SHP77 treated with DMSO at 0.1 percent for 48 hours (cell line): ENCODE measurements around the gene CFAP53.
"Not testable (repeated sequence)": the region's sequence is repeated elsewhere in the genome, so short reads cannot be mapped to it uniquely, and the experiment has no call there.

ENCODE experiments used
- DNase-seq: peaks from one replicate; lab custom pipeline; 2025; lab: John Stamatoyannopoulos, UW

The CFAP53 gene, protein sequence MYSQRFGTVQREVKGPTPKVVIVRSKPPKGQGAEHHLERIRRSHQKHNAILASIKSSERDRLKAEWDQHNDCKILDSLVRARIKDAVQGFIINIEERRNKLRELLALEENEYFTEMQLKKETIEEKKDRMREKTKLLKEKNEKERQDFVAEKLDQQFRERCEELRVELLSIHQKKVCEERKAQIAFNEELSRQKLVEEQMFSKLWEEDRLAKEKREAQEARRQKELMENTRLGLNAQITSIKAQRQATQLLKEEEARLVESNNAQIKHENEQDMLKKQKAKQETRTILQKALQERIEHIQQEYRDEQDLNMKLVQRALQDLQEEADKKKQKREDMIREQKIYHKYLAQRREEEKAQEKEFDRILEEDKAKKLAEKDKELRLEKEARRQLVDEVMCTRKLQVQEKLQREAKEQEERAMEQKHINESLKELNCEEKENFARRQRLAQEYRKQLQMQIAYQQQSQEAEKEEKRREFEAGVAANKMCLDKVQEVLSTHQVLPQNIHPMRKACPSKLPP

DNA sequence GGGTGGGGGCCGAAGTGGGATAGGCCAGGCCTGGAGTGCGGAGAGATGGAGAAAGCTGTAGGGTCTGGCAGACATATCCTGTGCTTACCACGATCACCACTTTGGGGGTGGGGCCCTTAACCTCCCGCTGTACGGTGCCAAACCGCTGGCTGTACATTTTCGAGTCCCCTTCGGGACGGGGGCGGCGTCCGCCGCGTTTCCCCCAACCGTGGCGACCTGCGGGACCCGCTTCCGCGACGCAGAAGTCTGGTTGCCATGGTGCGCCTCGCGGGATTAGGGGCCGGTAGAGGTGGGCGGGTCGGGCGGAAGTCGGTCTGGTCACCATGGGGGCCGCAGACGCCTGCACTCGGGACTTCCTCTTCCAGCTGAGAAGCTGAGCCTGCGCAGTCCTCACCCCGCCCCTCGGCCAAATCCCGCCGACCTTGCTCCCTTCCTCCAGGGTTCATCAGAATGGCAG lies at the start of gene CFAP53:
Gene CFAP53, minus strand, starts transcription at position 248 of the 457 bp plus-strand sequence. Its CDS starts 91 bp downstream, at position 157.
- DNase-seq, result peak; percentile 65

DNA sequence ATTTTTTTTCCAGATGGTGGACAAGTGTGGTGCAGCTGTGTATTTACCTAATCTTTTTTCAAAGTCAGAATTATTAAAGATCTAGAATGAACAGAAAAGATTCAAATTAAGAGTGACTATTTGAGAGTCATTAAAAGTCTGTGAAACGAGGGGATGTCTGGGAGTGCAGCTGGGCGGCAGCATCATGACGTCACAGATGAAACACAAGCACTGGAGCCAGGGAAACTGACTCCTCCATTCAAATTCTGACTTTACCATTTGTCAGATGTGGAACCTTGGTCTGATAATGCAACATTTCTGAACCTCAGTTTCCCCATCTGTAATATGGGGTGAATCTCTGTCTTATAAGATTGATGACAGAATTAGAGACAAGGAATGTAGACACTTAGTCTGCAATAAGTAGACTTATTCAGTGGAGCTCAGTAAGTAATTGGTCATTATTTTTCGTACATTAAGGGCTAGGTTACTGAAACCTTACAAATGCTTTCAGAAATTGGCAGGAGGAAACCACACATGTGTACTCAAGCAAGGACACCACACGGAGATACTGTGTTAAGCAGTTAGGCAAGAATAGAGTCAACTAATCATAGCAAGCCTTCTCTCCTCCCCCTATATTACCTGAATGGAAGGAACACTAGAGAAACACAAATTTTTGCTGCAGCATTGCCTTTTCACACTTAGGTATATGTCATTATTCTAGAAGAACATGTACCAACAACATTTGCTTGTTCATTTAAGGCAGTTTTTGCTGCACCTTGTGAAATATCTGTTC lies 49.0 kb upstream of the CFAP53 start:
- DNase-seq, result no peak

DNA sequence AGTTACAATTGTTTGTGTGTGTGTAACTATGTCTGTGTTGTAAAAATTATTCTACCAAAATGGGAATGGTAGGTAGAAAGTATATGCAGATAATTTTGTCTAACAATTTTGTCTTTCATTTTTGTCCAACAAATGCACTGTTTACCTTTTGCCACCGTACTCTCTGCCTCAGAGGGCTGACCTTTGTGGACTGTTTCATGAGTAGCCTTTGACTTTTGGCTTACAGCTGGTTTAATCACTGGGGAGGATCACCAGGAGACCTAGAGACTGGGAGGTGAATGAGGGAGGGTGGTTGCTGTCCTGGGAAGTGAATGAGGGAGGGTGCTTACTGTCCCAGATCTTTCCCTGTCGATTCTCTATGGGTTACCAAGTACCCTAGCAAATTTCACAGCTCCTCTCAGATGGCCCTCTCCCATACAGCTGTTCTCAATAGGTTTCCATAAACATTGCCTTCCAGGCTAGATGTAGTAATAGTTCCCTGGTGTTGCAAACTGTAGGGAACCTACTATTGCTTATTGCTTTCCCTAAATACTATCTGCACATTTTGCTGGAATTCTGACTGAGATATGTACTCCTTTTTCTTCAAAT lies 47.7 kb upstream of the CFAP53 start:
- no peak for DNase-seq

DNA sequence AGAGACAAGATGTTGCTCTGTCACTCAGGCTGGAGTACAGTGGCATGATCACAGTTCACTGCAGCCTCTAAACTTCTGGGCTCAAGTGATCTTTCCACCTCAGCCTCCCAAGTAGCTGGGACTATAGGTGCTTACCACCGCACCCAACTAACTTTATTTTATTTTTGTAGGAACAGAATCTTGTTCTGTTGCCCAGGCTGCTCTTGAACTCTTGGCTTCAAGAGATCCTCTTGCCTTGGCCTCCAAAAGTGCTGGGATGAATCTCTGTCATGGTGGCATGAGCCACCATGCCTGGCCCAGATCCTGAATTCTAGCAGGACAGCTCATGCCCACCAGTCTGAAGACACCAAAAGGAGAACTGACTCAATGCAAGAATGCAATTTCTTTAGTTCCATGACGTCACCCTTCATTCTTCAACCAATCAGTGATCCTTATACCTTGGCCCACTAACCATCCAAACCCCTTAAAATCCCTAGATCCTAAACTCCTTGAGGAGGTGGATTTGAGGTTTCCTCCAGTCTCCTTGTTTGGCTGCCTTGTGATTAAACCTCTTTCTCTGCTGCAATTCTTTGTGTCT lies 46.8 kb upstream of the CFAP53 start:
- no peak for DNase-seq

DNA sequence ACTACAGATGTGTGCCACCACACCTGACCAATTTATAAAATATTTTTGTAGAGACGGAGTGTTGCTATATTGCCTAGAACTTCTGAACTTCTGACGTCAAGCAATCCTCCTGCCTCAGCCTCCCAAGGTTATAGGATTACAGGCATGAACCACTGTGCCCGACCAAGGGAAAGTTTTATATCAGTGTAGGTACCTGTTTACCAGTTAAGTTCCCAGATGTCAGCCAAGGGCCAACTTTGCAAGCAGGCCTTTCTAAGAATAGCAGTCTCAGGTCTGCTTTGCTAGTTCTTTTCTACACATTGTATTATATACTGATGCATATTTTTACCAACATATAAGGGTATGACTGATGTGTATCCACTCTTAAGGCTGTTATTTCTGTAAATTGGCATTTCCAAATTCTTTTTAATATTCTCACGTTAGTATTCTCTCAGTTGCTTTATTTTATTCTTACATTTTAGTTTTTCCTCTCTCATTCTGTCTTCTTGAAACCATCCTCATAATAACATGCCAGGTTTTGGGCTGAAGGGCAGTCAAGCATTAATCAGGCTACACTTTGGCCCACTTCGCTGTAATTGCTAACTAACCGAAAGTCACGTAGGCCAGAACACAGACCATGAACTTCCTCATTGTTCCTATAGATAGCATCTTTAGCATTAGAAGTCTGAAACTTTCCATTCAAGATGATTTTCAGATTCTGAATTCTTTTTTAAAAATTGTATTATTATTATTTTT lies 46.2 kb upstream of the CFAP53 start:
- no peak for DNase-seq

DNA sequence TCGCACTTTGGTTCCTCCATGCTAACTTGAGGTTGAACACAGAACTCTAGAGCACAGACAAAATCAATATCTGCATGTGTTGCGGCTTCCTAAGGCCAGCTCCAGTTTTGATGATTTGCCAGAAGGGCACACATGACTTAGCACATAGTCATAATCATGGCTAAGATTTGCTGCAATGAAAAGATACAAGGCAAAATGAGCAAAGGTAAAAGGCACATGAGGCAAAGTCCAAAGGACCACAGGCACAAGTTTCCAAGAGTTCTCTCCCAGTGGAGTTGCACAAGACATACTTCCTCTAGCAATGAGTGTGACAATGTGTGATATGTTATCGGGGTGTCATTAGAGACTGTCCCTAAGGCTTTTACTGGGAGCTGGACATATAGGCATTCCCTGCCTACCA lies 45.4 kb upstream of the CFAP53 start:
- no peak for DNase-seq

DNA sequence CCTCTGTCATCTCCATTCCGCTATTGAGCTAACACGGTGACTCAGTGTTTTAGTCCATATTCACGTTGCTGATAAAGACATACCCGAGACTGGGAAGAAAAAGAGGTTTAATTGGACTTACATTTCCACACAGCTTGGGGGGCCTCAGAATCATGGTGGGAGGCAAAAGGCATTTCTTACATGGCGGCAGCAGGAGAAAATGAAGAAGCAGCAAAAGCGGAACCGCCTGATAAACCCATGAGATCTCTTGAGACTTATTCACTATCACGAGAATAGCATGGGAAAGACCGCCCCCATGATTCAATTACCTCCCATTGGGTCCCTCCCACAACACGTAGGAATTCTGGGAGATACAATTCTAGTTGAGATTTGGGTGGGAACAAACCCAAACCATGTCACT lies 43.8 kb upstream of the CFAP53 start:
- no peak for DNase-seq

DNA sequence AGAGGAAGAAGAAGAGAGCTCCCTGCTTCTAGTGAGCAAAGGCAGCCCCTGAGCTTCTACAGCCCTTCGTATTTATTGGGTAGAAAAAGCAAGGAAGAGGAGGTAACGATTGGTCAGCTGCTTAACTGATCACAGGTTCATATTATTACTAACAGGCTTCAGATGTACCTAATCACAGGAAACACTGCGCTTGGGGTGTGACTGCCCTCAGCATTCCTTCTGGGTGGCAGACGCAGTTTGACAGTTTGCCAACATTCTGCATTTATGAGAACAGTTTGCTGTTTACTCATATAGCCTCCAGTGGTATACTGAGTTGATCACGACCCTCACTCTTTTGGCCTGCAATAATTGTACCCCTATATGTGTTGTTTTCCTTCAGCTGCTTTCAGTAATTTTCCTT lies 42.6 kb upstream of the CFAP53 start:
- DNase-seq, result not testable (repeated sequence)

DNA sequence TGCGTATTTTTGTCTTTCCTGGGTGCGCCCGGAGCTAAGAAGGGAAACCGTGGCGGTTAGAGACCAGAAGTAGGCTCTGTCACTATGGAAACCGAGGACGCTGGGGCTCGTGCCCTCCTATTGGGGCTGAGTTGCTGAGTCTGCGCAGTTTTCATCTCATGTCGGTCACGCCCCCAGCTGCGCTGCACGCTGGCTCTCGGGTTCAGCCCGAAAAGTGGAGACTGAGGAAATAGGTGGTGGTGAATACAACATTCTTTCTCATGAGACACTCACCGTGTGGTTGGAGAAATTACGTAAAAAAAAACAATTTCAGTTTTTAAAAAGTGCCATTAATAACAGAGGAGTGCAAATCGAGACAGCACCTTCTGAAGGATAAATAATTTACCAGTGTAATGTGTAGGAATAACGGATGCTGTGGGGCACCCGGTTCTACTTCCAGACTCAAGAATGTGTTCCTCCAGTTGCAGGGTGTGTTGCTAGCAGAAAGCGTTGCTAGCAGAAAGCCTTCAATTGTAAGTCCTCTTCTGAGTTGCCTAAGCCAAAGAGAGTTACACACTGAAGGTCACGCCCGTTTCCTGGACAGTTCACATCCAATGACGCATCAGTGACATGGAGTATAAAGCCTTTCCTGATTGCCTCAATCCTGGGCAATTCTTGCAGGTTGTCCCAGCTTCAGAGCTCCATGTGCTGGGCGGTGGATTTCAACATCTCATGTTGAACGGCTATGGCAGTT lies 41.6 kb upstream of the CFAP53 start:
- peak; percentile 71 for DNase-seq

DNA sequence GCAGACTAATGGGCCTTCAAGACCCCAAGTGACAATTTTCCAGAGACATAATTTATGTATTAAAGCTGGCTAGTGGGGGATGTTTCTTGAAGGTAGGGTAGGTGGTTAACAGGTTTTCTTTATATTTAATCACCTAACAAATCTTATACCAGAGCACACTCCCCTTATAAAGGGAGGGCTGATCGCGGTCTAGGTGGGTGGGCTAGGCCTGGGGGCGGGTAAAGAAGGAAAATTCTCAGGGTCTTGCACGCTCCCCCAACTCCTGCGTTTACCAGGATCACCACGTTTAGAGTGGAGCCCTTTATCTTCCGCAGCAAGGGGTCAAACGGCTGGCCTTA lies 41.1 kb upstream of the CFAP53 start:
- DNase-seq, result no peak

DNA sequence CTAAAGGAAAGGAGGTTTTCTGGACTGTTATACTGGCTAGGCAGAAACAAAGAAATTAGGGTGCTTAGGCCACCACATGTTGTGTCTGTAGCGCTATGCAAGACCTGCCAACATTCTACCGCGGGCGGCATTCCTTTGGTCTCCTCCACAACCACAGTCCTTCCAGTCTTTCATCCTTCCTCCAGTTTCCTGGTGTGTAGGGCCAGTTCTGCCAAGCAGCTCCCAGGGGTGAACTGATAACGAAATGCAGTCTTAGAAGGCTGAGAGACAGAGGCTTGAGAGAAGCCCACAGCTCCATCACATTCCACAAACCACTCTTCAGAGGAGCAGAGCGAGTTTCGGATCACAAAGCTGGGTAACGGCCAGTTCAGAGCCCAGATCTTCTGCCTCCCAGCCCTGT lies 40.6 kb upstream of the CFAP53 start:
- no peak for DNase-seq

DNA sequence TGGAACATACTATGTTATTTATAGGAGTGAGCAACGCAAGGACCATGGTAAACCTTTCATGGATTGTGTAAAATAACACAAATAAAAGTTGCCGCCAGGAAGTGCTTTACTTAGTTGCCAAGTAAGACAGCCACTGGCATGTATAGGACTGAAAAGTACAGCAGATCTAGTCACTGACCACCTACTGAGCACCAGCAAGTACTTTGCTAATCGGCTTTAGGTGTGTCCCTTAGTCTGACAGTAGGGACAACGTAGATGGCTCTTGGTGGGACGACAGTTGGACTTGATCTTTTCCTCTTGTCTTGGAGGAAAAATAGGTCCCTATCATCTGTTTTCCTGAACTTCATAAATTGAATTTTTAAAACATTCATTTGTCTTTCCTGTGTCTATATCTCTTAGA lies 34.8 kb upstream of the CFAP53 start:
- no peak for DNase-seq

DNA sequence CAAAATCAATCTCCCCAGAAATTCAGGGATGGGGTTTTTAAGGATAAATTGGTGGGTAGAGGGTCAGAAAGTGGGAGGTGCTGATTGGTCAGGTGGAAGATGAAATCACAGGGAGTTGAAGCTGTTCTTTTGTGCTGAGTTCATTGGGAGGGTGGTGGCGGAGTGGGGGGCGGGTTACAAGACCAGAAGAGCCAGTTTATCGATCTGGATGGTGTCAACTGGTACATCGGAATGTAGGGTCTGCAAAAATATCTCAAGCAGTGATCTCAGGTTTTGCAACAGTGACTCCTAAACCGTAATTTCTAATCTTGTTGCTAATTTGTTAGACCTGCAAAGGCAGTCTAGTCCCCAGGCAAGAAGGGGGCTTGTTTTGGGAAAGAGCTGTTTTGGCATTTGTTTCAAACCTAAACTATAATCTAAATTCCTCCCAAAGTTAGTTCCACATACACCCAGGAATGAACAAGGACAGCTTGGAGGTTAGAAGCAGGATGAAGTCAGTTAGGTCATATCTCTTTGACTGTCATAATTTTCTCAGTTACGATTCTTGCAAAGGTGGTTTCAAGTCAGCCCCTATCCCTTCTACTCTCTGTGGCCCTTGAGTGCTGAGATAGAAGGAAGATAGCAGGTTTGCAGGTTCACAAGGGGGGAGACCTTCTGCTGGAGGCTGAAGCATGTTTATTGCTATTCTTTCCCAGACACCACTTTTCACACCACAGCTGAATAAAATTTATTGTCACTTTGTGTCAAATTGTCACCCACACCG lies 33.5 kb upstream of the CFAP53 start:
- no peak for DNase-seq

DNA sequence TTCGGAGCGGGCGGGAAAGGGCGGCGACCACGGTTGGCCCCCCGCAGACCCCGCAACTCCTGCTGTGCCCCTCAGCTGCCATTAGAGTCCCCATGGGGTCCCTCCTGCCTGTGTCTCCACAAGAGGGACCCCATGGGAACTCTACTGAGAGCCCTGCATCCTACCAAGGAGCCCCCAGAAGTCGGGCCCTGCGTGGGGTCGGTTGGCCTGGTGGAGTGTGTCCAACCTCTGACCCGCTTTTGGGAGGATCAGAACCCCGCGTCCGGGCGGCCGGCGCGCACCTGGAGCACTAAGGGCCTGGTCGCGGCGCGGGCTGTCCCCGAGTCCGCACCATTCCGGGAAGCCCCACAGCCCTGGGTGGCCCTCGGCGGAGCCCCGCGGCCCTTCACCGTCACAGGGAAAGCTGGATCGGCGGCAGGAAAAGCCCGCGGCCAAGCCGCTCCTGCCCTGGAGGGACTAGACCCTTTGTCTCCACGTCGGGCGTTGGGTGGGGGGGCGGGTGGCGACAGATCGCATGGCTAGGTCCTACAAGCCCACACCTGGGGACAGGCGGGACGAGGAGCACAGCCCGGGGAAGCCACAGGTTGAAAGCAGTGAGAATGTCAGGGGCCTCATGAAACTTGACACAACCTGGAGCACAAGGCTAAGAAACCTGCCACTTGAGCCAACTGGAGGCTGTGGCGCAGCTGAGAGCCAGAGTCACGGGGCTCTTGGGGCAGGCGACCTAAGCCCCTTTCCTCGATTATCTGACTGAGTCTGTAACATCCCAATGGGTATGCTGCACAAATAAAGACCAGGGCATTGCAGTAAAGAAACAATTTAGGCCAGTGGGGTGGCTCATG lies 32.4 kb upstream of the CFAP53 start:
- DNase-seq, result no peak

DNA sequence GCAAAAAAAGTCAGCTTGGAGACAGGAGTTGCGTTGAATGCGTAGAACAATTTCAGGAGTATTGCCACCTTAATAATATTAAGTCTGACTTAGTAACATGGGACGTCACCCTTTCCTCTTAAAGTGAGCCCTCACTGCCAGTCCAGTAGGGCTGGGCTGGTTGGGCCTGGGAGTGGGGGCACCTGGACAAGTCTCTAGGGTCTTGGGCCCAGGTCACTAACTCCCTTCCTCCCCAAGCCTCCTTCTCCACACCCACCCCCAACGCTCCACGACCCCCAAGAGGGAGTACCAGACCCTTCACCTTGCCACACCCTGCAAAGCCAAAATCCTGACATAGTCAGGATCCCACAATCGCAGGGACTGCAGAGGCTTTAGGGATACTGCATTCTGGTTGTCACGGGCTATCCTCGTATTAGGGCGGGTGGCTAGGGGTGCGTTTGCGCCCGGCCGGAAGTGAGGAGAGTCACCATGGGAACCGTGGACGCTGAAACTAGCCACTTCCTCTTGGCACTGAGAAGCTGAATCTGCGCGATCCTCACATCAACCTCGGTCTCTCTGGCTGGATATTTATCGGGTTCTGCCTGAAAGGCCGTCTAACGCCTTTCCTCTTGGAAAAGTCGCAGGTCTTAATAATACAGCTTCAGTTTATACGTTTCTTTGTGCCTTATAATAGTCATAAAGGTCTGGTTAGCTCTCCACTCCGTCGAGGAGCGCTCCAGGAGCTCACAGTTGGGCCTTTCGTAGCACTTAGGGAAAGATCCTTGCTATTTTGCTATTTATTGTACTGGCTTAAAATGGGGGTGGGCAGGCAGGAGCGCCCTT lies 31.5 kb upstream of the CFAP53 start:
- DNase-seq, result no peak

DNA sequence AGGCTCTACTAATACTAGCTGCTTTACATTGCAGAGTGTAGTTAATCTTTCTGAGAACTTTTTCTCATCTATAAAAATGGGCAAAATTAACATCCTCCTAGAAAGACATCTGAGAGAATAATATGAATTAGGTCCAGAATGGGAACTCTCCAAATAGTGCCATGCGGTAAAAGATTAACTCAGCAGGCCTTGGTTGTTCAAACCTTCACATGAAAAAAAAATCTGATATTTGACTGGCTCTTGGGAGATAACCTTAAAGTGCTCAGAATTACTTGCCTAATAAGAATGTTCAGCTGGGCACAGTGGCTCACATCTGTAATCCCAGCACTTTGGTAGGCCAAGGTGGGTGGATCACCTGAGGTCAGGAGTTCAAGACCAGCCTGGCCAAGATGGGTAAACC lies 26.7 kb upstream of the CFAP53 start:
- DNase-seq, result no peak

DNA sequence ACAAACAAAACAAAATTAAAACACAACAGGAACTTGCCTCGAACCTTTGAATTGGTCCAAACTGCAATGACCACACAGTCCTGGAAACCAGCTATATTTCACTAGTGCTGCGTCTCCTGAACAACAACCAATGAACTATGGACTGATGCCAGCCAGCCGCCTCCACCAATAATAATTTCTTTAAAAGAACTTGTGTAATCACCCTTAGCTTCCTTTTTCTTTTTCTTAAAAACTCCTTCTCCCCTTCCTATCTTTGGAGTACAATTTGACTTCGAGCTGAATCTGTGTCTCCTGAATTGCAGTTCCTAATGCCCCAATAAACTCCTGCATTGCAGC lies 22.8 kb upstream of the CFAP53 start:
- DNase-seq, result no peak

DNA sequence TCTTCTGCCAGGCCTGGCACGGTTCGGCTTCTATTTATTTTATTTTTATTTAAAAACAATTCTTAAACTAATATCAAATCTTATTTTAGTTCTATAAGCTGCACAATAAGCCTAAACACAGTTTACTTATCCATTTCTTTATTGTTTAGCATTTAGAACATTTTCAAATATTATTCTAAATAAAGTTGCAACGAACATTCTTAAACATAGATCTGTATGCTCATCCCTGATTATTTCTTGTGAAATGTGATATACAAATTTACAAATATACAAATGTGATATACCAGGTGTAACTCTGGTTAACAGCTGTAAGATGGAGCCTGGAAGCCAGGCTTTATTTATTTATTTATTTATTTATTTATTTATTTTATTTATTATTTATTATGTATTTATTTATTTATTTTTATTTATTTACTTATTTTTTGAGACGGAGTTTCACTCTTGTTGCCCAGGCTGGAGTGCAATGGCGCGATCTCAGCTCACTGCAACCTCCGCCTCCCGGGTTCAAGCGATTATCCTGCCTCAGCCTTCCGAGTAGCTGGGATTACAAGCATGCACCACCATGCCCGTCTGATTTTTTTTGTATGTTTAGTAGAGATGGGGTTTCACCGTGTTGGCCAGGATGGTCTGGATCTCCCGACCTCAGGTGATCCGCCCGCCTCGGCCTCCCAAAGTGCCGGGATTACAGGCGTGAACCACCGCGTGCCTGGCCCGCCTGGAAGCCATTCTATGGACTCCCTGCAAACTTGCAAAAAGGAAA lies 22.2 kb upstream of the CFAP53 start:
- DNase-seq, result not testable (repeated sequence)
